ENCODE results near the gene KCNJ9.
"Not testable (repeated sequence)": the region's sequence is repeated elsewhere in the genome, so short reads cannot be mapped to it uniquely, and the experiment has no call there.

Gene KCNJ9

GRCh38 chr1:160126342-160126741 lies 45.0 kb downstream of the KCNJ9 start:
- not testable (repeated sequence) for DNase-seq (ENCODE audit: low spot score)

- no peak for DNase-seq (ENCODE audit: low spot score)
These were observed 46.0 kb downstream of the KCNJ9 start for GRCh38 chr1:160127381-160127780.

GRCh38 chr1:160127865-160128523 lies 46.7 kb downstream of the KCNJ9 start:
- no peak for DNase-seq (ENCODE audit: low spot score)

GRCh38 chr1:160128636-160129035 lies 47.3 kb downstream of the KCNJ9 start:
- no peak for DNase-seq (ENCODE audit: low spot score)

GRCh38 chr1:160129046-160129445 lies 47.7 kb downstream of the KCNJ9 start:
- no peak for DNase-seq (ENCODE audit: low spot score)

GRCh38 chr1:160129558-160129957 lies 48.2 kb downstream of the KCNJ9 start:
- no peak for DNase-seq (ENCODE audit: low spot score)

GRCh38 chr1:160129966-160130365 lies 48.6 kb downstream of the KCNJ9 start:
- DNase-seq (ENCODE audit: low spot score) = no peak

- no peak for DNase-seq (ENCODE audit: low spot score)
These were observed 49.1 kb downstream of the KCNJ9 start for GRCh38 chr1:160130486-160130885.

GRCh38 chr1:160130939-160131338 lies 49.6 kb downstream of the KCNJ9 start:
- no peak for DNase-seq (ENCODE audit: low spot score)

GRCh38 chr1:160131803-160132565 lies 50.6 kb downstream of the KCNJ9 start:
- no peak for DNase-seq (ENCODE audit: low spot score)

- no peak for DNase-seq (ENCODE audit: low spot score)
These were observed 52.8 kb downstream of the KCNJ9 start for GRCh38 chr1:160133990-160134770.

- no peak for DNase-seq (ENCODE audit: low spot score)
These were observed 53.6 kb downstream of the KCNJ9 start for GRCh38 chr1:160134791-160135572.

GRCh38 chr1:160136121-160136925 lies 55.0 kb downstream of the KCNJ9 start:
- DNase-seq (ENCODE audit: low spot score) = no peak

- DNase-seq (ENCODE audit: low spot score) = no peak
These were observed 55.5 kb downstream of the KCNJ9 start for GRCh38 chr1:160136926-160137200.

- no peak for DNase-seq (ENCODE audit: low spot score)
These were observed 56.0 kb downstream of the KCNJ9 start for GRCh38 chr1:160137216-160137862.

- DNase-seq (ENCODE audit: low spot score) = no peak
These were observed 58.5 kb downstream of the KCNJ9 start for GRCh38 chr1:160139840-160140239.
